Mesenchymal stem cell (in vitro differentiated cells and primary cell): ENCODE measurements around the gene IRF7.

Experiments
- DNase-seq: peaks from one replicate; pipeline ENCODE4 v3.0.0-alpha.2; 2013
- H2AFZ ChIP-seq: one replicate; pipeline ENCODE4 v1.6.1; 2013; ENCODE audit warnings: low read depth, mild to moderate bottlenecking, control low read depth, inconsistent platforms, low read length, moderate library complexity
- H2AK5ac ChIP-seq: 2 replicates; pipeline ENCODE4 v1.6.1; 2013; ENCODE audit warnings: low read length, moderate library complexity, mild to moderate bottlenecking, inconsistent platforms; ENCODE audit not compliant: severe bottlenecking
- H2BK120ac ChIP-seq: one replicate; pipeline ENCODE4 v1.6.1; 2013; ENCODE audit warnings: low read depth, mild to moderate bottlenecking, inconsistent platforms, low read length, moderate library complexity
- H2BK12ac ChIP-seq, 2 experiments: one replicate each; pipeline ENCODE4 v1.6.1; 2013; ENCODE audit warnings: inconsistent platforms in 2 of 2, low read length in 2 of 2, mild to moderate bottlenecking in 2 of 2, moderate library complexity in 2 of 2, control low read depth in 1 of 2
- H2BK15ac ChIP-seq: one replicate; pipeline ENCODE4 v1.6.1; 2013; ENCODE audit warnings: mild to moderate bottlenecking, low read depth, inconsistent platforms; ENCODE audit not compliant: poor library complexity, severe bottlenecking
- H2BK5ac ChIP-seq: 2 replicates; pipeline ENCODE4 v1.6.1; 2013; ENCODE audit warnings: low read depth, mild to moderate bottlenecking, low read length, control low read depth, inconsistent platforms; ENCODE audit not compliant: poor library complexity, severe bottlenecking
- H3K14ac ChIP-seq, 2 experiments: one replicate each; pipeline ENCODE4 v1.6.1; 2013; ENCODE audit warnings: inconsistent platforms in 2 of 2, low read length in 2 of 2, control low read depth in 1 of 2, mild to moderate bottlenecking in 1 of 2, moderate library complexity in 1 of 2
- H3K18ac ChIP-seq, 2 experiments: one replicate each; pipeline ENCODE4 v1.6.1; 2013; ENCODE audit warnings: inconsistent platforms in 2 of 2, low read length in 2 of 2, control low read depth in 1 of 2, low read depth in 1 of 2, mild to moderate bottlenecking in 1 of 2
- H3K23ac ChIP-seq, 2 experiments: one replicate each; pipeline ENCODE4 v1.6.1; 2013; ENCODE audit warnings: inconsistent platforms in 2 of 2, low read length in 2 of 2, mild to moderate bottlenecking in 2 of 2, moderate library complexity in 2 of 2, control low read depth in 1 of 2
- H3K27ac ChIP-seq: 2 replicates; pipeline ENCODE4 v1.5.1; 2013; ENCODE audit warnings: mild to moderate bottlenecking, moderate library complexity, low read length, control low read depth, inconsistent platforms; ENCODE audit not compliant: poor library complexity, severe bottlenecking
- H3K27me3 ChIP-seq, 2 experiments: 2 replicates each; pipeline versions ENCODE4 v1.6.1 to v1.7.0; 2013; ENCODE audit warnings: low read length in 2 of 2, mild to moderate bottlenecking in 2 of 2, moderate library complexity in 2 of 2, control low read depth in 1 of 2, inconsistent platforms in 1 of 2; ENCODE audit not compliant: control insufficient read depth in 1 of 2, insufficient read depth in 1 of 2
- H3K36me3 ChIP-seq, 2 experiments: 2 replicates each; pipeline versions ENCODE4 v1.6.1 to v1.7.0; 2013; ENCODE audit warnings: low read length in 2 of 2, control low read depth in 1 of 2, inconsistent platforms in 1 of 2, low read depth in 1 of 2, mild to moderate bottlenecking in 1 of 2; ENCODE audit not compliant: insufficient read depth in 2 of 2, control insufficient read depth in 1 of 2
- H3K4ac ChIP-seq, 2 experiments: one replicate each; pipeline ENCODE4 v1.6.1; 2013; ENCODE audit warnings: inconsistent platforms in 2 of 2, low read length in 2 of 2, mild to moderate bottlenecking in 2 of 2, moderate library complexity in 2 of 2, control low read depth in 1 of 2, low read depth in 1 of 2
- H3K4me1 ChIP-seq: 2 replicates; pipeline ENCODE4 v1.6.1; 2013; ENCODE audit warnings: low read depth, low read length, control low read depth; ENCODE audit not compliant: control insufficient read depth, insufficient read depth
- H3K4me2 ChIP-seq: 2 replicates; pipeline ENCODE4 v1.6.1; 2013; ENCODE audit warnings: low read length, mild to moderate bottlenecking, inconsistent platforms; ENCODE audit not compliant: poor library complexity, severe bottlenecking
- H3K4me3 ChIP-seq, 2 experiments: 2 replicates each; pipeline versions ENCODE4 v1.5.1 to v1.7.0; 2013; ENCODE audit warnings: low read length in 2 of 2, mild to moderate bottlenecking in 2 of 2, control low read depth in 1 of 2, low read depth in 1 of 2; ENCODE audit not compliant: insufficient read depth in 1 of 2
- H3K79me1 ChIP-seq: replicated peaks from 2 replicates; pipeline ENCODE4 v1.6.1; 2013; ENCODE audit warnings: mild to moderate bottlenecking, control low read depth, low read length, inconsistent platforms; ENCODE audit not compliant: poor library complexity, severe bottlenecking
- H3K9ac ChIP-seq: 2 replicates; pipeline ENCODE4 v1.7.0; 2013; ENCODE audit warnings: mild to moderate bottlenecking, low read length, moderate library complexity
- H3K9me3 ChIP-seq: 2 replicates; pipeline ENCODE4 v1.7.0; 2013; ENCODE audit warnings: mild to moderate bottlenecking, low read length; ENCODE audit not compliant: control insufficient read depth
- H4K8ac ChIP-seq: one replicate; pipeline ENCODE4 v1.6.1; 2013; ENCODE audit warnings: inconsistent platforms, mild to moderate bottlenecking, low read length, moderate library complexity
- H4K91ac ChIP-seq: one replicate; pipeline ENCODE4 v1.6.1; 2013; ENCODE audit warnings: mild to moderate bottlenecking, low read length, inconsistent platforms
- WGBS: methylation state at CpG from one replicate; pipeline ENCODE4 v1.1.7; 2013; ENCODE audit warnings: mixed read lengths; 5-methylcytosine and 5-hydroxymethylcytosine counted together

IRF7 gene

DNA sequence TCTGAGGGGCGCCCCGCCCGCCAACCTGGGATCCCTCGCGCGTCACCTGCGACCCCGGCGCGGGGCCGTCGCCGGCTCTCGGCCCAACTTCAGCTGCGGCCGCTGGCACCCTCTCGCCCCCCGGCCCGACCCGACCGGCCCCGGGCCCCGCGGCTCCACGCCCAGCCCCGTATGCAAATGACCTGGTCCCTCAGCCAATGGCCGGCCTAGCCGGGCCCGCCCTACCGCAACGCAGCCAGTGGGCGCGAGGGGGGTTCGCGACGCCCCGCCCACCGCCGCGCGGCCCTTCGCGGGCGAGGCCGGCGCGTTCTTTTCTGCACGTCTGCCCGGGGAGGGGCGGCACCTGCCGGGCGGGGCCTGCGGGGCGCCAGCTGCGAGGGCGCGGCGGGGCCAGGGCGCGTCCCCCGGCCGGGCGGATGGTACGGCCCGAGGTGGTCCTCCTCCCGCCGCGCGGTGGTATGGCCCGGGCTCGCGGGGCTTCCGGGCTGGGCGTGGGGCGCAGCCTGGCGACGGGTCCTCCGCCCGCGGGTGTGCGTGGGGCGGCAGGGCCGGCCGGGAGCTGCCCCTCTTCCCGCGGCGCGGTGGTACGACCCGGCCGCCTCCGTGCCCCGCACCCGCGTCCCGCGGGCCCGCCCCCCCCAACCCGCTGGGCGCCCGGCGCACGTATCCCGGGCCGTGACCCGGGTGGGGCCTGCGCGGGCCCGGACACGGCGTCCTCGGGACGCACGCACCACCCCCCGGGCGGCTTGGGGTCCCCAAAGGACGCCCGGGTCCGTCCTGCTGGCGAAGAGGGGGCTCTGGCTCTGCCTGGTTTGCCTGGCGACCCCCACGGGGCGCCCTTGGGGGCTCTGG is 47.2 kb downstream of the IRF7 start:
- Histone ChIP-seq H3K18ac (peak overlapping the region; percentile 91 to 96), H2BK5ac (peak overlapping the region; percentile 33), H2BK12ac (peak overlapping the region; percentile 23 to 38), H3K27ac (no peak overlapping the region), H2BK15ac (peak overlapping the region; percentile 100), H2AFZ (peak overlapping the region; percentile 83), H3K4me2 (peak overlapping the region; percentile 96), H3K27me3 (peaks cover 0 to 12% of the 10 kb centered on the region in 2 experiments), H3K36me3 (peaks cover 0 to 25% of the 10 kb centered on the region in 2 experiments), H3K4ac (peak overlapping the region; percentile 81 to 85), H3K9ac (peak overlapping the region; percentile 83), H3K9me3 (no peaks in the 10 kb centered on the region), H3K79me1 (peaks cover 16% of the 10 kb centered on the region), H4K8ac (peak overlapping the region; percentile 79), H3K14ac (peak overlapping the region in 1 of 2 experiments; percentile 43), H2BK120ac (peak overlapping the region; percentile 96), H3K23ac (peak overlapping the region; percentile 7 to 29), H4K91ac (peak overlapping the region; percentile 85), H3K4me3 (peak overlapping the region; percentile 80 to 87), H3K4me1 (peaks cover 45% of the 10 kb centered on the region), H2AK5ac (peak overlapping the region; percentile 69)
- DNase-seq = peak; percentile 87
- WGBS = 1% methylated on average over 71 of the region's 123 CpGs

DNA sequence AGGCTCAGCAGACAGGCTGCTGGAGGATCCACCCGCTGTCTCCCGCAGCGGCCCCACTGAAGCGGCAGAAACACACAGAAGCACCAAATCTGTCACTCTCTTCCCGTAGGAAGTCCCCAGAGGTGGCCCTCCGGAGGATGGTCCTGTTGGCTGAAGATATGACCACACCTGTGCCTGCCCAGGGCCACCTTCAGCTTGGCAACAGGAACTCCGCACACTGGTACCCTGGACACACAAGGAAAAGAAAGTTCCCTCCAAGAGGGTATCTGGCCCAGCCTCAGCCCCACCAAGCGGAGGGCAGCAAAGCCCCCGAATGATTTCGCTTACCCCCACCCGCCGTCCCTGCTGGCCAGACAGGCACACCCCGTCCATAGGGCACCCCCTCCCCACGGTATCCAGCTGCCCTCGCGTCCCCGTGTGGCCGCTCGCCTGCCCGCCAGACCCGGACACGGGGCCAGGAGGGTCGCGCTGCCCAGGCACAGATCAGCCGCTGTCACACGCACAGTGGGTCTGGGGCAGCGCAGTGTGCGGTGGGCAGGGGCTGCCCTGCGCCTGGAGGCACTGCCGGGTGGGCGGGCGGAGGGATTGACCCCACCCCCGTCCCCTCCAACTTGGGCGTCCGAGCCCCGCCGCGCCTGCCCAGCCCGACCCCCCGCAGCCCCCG is 48.0 kb downstream of the IRF7 start:
- peak overlapping the region in 1 of 2 experiments; percentile 9 for H3K4ac ChIP-seq
- no peak overlapping the region for H3K27ac ChIP-seq
- DNase-seq = no peak
- no peak overlapping the region for H2AK5ac ChIP-seq
- no peaks in the 10 kb centered on the region for H3K9me3 ChIP-seq
- WGBS = 43% methylated on average over 20 of the region's 41 CpGs
- H3K9ac ChIP-seq = no peak overlapping the region
- peak overlapping the region in 1 of 2 experiments; percentile 79 for H2BK12ac ChIP-seq
- peak overlapping the region in 1 of 2 experiments; percentile 6 for H3K23ac ChIP-seq
- peaks cover 21% of the 10 kb centered on the region for H3K79me1 ChIP-seq
- peak overlapping the region in 1 of 2 experiments; percentile 80 for H3K14ac ChIP-seq
- H4K91ac ChIP-seq = peak overlapping the region; percentile 65
- peak overlapping the region; percentile 100 for H2BK15ac ChIP-seq
- peak overlapping the region; percentile 83 for H2AFZ ChIP-seq
- H3K27me3 ChIP-seq = peaks cover 0 to 17% of the 10 kb centered on the region in 2 experiments
- peak overlapping the region; percentile 14 to 96 for H3K18ac ChIP-seq
- peak overlapping the region; percentile 80 to 87 for H3K4me3 ChIP-seq
- H2BK120ac ChIP-seq = peak overlapping the region; percentile 68
- H3K4me2 ChIP-seq = peak overlapping the region; percentile 96
- peaks cover 0 to 32% of the 10 kb centered on the region in 2 experiments for H3K36me3 ChIP-seq
- H2BK5ac ChIP-seq = no peak overlapping the region
- H3K4me1 ChIP-seq = peaks cover 50% of the 10 kb centered on the region
- peak overlapping the region; percentile 27 for H4K8ac ChIP-seq

DNA sequence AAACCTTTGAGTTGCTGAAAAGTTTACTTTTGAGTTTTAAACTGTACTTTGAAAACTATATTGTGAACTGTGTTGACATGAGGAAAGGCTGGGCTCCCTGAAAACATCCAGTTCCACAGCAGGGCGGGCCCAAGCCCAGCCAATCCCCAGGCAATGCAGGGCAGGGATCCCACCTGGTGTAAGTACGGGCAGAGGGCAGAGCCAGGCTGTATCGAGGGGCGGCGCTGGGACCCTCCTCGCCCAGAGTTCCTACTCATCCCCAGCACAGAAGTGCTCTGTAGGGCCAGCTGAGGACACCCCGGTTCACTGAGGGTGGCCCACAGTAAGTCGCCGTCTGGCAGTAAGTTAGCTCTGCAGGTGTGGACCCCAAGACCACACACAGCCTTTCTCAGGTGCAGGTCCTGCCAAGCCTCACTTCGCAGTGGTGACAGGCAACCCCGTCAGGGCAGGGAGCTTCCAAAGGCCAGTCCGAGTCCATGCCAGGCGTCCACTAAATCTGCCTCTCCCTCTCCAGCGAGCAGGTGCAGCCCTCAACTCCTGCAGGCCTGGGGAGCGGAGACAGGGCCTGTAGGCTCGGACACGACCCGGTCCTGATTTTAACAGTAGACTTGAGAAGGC is 48.6 kb downstream of the IRF7 start:
- Histone ChIP-seq H3K27me3 (peaks cover 0 to 19% of the 10 kb centered on the region in 2 experiments), H3K23ac (no peak overlapping the region), H2AK5ac (peak overlapping the region; percentile 41), H3K79me1 (peaks cover 25% of the 10 kb centered on the region), H2BK120ac (no peak overlapping the region), H2BK12ac (no peak overlapping the region), H3K4me2 (peak overlapping the region; percentile 96), H3K4me3 (peak overlapping the region in 1 of 2 experiments; percentile 80), H3K9ac (no peak overlapping the region), H3K14ac (no peak overlapping the region), H4K91ac (no peak overlapping the region), H2BK15ac (peak overlapping the region; percentile 96), H3K36me3 (peaks cover 0 to 39% of the 10 kb centered on the region in 2 experiments), H4K8ac (peak overlapping the region; percentile 36), H3K4me1 (peaks cover 56% of the 10 kb centered on the region), H2AFZ (no peak overlapping the region), H3K18ac (no peak overlapping the region), H3K27ac (no peak overlapping the region), H2BK5ac (no peak overlapping the region), H3K4ac (no peak overlapping the region), H3K9me3 (no peaks in the 10 kb centered on the region)
- 95% methylated on average over 18 of the region's 18 CpGs for WGBS
- no peak for DNase-seq
